Measurements from ENCODE around the gene CC2D2A. TPM values are rescaled to one million over a fixed set of nuclear protein-coding genes. Genes with fewer than 3 reads are reported as not detected.

Gene CC2D2A
- total and polyA plus RNA-seq, 10 of the 15 experiments (the other 5 are each of a cell fraction or from before 2014, with no cell fraction given) = 0.04 to 1.1 (median 0.26) TPM

- POLR2A ChIA-PET = no interaction called here
- intact Hi-C loops (cut with micrococcal nuclease; ENCODE audit: unreplicated experiment) = no loop called here
Observed at GRCh38 chr4:15600176-15600575, 130.5 kb downstream of the CC2D2A start.

More at GRCh38 chr4:15600176-15600575, 130.5 kb downstream of the CC2D2A start:
- Histone ChIP-seq H3K27ac (ENCODE audit: control insufficient read depth, insufficient read depth) (no peak overlapping the region), H3K4me1 (ENCODE audit: control insufficient read depth, insufficient read depth, low read length) (no peaks in the 10 kb centered on the region), H3K4me3 (no peak overlapping the region), H2AFZ (ENCODE audit: control insufficient read depth, low read depth, low read length) (no peak overlapping the region), H3K4me2 (ENCODE audit: control insufficient read depth, insufficient read depth) (no peak overlapping the region), H4K20me1 (ENCODE audit: control insufficient read depth, insufficient read depth) (no peaks in the 10 kb centered on the region), H3K27me3 (replicated peaks in 1 of 2; ENCODE audit: control insufficient read depth in 2 of 2, insufficient read depth in 2 of 2, low read length in 1 of 2) (no peaks in the 10 kb centered on the region), H3K36me3 (ENCODE audit: control insufficient read depth in 2 of 2, insufficient read depth in 2 of 2, low read length in 1 of 2) (peaks cover 0 to under 1% of the 10 kb centered on the region in 2 experiments; a peak in 1 of 4 replicates), H3K9me3 (replicated peaks; ENCODE audit: control insufficient read depth, insufficient read depth, low read length) (no peaks in the 10 kb centered on the region), H3K79me2 (ENCODE audit: control insufficient read depth, insufficient read depth, low read length) (no peaks in the 10 kb centered on the region), H3K9ac (ENCODE audit: control insufficient read depth, insufficient read depth, low read length) (no peak overlapping the region)
- in situ Hi-C loops (cut with MboI) = no loop called here
- no peak for ATAC-seq
- BruUV-seq (replicated peaks) = no TSS peak
- WGBS (ENCODE audit: insufficient coverage, insufficient replicate concordance, low lambda C conversion rate, missing lambda C conversion rate) = 98% methylated on average over 3 of the region's 3 CpGs
- no peak for TF ChIP-seq SMC3 (IDR thresholded peaks at IDR 0.05; ENCODE audit: borderline replicate concordance, low read length)
- TF ChIP-seq ZNF24 (IDR thresholded peaks at IDR 0.05) = no peak
- no peak for TF ChIP-seq POLR2AphosphoS2 (IDR thresholded peaks at IDR 0.05; ENCODE audit: low read depth, low read length)
- TF ChIP-seq, protein P1, sequence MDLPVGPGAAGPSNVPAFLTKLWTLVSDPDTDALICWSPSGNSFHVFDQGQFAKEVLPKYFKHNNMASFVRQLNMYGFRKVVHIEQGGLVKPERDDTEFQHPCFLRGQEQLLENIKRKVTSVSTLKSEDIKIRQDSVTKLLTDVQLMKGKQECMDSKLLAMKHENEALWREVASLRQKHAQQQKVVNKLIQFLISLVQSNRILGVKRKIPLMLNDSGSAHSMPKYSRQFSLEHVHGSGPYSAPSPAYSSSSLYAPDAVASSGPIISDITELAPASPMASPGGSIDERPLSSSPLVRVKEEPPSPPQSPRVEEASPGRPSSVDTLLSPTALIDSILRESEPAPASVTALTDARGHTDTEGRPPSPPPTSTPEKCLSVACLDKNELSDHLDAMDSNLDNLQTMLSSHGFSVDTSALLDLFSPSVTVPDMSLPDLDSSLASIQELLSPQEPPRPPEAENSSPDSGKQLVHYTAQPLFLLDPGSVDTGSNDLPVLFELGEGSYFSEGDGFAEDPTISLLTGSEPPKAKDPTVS (IDR thresholded peaks at IDR 0.05; ENCODE audit: low read depth, low read length) = no peak
- TF ChIP-seq E2F8 (IDR thresholded peaks at IDR 0.05; ENCODE audit: low read depth, partially characterized antibody) = no peak
- no peak for TF ChIP-seq SUZ12 (IDR thresholded peaks at IDR 0.05; ENCODE audit: unreplicated experiment)
- no peak for DNase-seq (ENCODE audit: low read depth, low spot score)
- no peak for FAIRE-seq
- ChIA-PET SMC1A (ENCODE audit: uncharacterized antibody, unreplicated experiment) (no interaction called here), CTCF (no interaction called here), RAD21 (ENCODE audit: unreplicated experiment) (no interaction called here)

All from GM12878 (cell line).